Measurements from ENCODE around the gene ALDOA.

Gene ALDOA

DNA sequence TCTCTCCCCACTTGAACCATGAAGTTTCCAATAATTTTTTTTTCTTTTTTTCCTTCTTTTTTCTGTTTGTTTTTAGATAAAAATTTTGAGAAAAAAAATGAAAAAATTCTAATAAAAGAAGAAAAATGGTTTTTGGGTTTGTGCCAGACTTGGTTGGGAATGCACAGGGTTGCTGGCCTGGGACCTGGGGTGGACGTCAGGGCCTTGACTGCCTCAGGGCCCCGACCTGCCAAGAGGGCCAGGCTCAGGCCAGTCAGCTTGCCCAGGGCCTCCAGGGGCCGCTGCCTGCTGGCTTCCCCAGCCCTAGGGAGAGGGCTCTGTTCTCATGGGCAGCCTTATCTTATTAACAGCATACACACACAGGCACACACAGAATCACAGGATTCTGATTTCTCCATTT lies 19.7 kb downstream of the ALDOA start:
- no peak overlapping the region for H3K4me3 ChIP-seq (ENCODE audit: control insufficient read depth, low read depth, low read length)
- DNase-seq (ENCODE audit: low read depth) = no peak
- TF ChIP-seq, protein P1, sequence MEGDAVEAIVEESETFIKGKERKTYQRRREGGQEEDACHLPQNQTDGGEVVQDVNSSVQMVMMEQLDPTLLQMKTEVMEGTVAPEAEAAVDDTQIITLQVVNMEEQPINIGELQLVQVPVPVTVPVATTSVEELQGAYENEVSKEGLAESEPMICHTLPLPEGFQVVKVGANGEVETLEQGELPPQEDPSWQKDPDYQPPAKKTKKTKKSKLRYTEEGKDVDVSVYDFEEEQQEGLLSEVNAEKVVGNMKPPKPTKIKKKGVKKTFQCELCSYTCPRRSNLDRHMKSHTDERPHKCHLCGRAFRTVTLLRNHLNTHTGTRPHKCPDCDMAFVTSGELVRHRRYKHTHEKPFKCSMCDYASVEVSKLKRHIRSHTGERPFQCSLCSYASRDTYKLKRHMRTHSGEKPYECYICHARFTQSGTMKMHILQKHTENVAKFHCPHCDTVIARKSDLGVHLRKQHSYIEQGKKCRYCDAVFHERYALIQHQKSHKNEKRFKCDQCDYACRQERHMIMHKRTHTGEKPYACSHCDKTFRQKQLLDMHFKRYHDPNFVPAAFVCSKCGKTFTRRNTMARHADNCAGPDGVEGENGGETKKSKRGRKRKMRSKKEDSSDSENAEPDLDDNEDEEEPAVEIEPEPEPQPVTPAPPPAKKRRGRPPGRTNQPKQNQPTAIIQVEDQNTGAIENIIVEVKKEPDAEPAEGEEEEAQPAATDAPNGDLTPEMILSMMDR (conservative IDR thresholded peaks at IDR 0.05; ENCODE audit: control insufficient read depth, insufficient read depth, low read depth, low read length) = no peak

DNA sequence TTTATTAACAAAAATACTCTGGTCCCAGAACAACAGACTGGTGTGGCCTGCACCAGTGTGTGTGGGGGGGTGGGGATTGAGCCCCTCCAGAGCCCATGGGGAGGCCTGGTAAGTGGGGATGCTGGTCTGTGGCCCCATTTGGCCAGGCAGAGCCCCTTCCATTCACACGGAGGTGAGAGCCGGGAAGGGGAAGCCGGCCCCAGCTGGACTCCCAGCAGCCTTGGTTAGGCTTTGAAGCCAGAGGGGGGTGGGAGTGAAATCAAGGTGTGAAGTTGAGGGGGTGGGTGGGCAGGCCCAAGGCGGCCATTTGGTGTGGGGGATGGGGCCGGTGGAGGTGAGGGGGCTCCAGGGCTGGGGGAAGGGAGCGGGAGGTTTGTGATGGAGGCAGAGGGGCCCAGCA lies 20.3 kb downstream of the ALDOA start:
- no peak for DNase-seq (ENCODE audit: low read depth)
- H3K4me3 ChIP-seq (ENCODE audit: control insufficient read depth, low read depth, low read length) = no peak overlapping the region
- TF ChIP-seq, protein P1 (conservative IDR thresholded peaks at IDR 0.05; ENCODE audit: control insufficient read depth, insufficient read depth, low read depth, low read length) = no peak

GRCh38 chr16:30086291-30087140 lies 21.0 kb downstream of the ALDOA start:
- DNase-seq (ENCODE audit: low read depth) = no peak
- TF ChIP-seq, protein P1 (conservative IDR thresholded peaks at IDR 0.05; ENCODE audit: control insufficient read depth, insufficient read depth, low read depth, low read length) = no peak
- H3K4me3 ChIP-seq (ENCODE audit: control insufficient read depth, low read depth, low read length) = no peak overlapping the region

DNA sequence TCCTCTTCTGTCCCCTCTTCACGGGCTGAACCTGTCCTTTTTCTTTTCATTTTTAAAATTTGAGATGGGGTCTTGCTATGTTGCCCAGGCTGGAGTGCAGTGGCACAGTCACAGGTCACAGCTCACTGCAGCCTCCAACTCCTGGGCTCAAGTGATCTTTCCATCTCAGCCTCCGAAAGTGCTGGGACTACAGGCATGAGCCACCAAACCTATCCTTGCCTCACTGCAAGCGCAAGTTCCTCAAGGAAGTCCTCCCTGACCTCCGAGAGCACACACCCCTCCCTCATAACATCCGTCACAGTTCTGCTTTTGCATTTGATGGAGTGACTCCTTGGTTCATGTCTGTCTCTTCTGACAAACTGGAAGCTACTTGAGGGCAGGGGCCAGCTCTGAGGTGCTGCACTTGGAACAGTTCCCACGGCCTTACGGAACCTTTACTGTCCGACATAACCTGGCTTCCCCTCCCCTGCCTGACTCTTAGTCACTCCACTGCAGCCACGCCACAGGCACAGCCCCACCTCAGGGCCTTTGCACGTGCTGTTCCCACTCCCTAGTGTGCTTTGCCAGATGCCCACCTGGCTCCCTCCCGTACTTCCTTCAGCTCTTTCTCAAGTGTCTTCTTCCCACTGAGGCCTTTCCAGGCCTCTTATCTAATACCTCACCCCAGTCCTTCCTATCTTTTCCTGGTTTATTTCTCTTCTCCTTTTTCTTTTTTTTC lies 21.8 kb downstream of the ALDOA start:
- H3K4me3 ChIP-seq (ENCODE audit: control insufficient read depth, low read depth, low read length) = no peak overlapping the region
- DNase-seq (ENCODE audit: low read depth) = no peak
- TF ChIP-seq, protein P1 (conservative IDR thresholded peaks at IDR 0.05; ENCODE audit: control insufficient read depth, insufficient read depth, low read depth, low read length) = no peak

- no peak overlapping the region for H3K4me3 ChIP-seq (ENCODE audit: control insufficient read depth, low read depth, low read length)
- no peak for DNase-seq (ENCODE audit: low read depth)
- TF ChIP-seq, protein P1 (conservative IDR thresholded peaks at IDR 0.05; ENCODE audit: control insufficient read depth, insufficient read depth, low read depth, low read length) = no peak
Measured at GRCh38 chr16:30088237-30088831, 22.8 kb downstream of the ALDOA start.

GRCh38 chr16:30088832-30089624 lies 23.5 kb downstream of the ALDOA start:
- TF ChIP-seq, protein P1 (conservative IDR thresholded peaks at IDR 0.05; ENCODE audit: control insufficient read depth, insufficient read depth, low read depth, low read length) = no peak
- H3K4me3 ChIP-seq (ENCODE audit: control insufficient read depth, low read depth, low read length) = no peak overlapping the region
- DNase-seq (ENCODE audit: low read depth) = no peak
